GM19035 (cell line): ENCODE results near the gene EEF1AKMT2.
"Not testable (repeated sequence)": the region's sequence is repeated elsewhere in the genome, so short reads cannot be mapped to it uniquely, and the experiment has no call there.

Experiments
- ATAC-seq: cut with Tn5 transposase; IDR thresholded peaks from one replicate; pipeline ENCODE4 v1.9.1; 2021; ENCODE audit not compliant: unreplicated experiment

The EEF1AKMT2 gene

GRCh38 chr10:124756156-124756903, 35.4 kb downstream of the EEF1AKMT2 start:
- ATAC-seq: no peak

GRCh38 chr10:124755581-124755980, 36.1 kb downstream of the EEF1AKMT2 start:
- ATAC-seq: no peak

GRCh38 chr10:124754227-124754626, 37.5 kb downstream of the EEF1AKMT2 start:
- ATAC-seq: no peak

DNA sequence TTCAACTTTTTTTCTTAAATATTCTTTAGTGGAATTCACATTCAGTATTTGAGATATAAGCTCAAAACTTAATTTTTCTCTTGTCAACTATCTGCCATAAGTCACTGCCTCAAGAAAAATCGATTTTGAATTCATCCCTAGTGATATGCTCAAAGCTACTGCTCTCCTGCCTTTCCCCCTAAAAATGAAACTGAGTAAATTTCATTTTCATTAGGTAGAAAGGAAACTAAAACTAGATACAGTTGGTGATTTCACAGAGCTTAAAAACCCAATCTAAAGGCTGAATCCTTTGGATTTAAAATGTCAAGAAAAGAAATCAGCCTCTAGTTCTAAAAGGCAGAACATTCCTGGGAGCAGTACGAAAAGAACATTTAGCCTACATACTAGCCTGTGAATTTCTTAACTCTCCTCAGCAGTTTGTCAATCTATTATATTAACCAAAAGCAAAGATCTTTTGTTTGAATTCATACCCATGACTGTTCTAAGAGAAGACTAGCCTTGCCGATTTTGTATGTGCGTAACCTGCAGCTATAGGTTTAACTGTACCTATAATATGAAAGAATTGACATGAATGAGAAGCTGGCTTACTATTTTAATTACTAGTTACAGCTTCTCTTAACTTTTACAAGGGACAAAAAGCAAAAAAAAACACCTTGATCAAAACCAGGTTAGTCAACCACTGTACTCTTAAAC, 42.6 kb downstream of the EEF1AKMT2 start:
- peak; percentile 57 for ATAC-seq

DNA sequence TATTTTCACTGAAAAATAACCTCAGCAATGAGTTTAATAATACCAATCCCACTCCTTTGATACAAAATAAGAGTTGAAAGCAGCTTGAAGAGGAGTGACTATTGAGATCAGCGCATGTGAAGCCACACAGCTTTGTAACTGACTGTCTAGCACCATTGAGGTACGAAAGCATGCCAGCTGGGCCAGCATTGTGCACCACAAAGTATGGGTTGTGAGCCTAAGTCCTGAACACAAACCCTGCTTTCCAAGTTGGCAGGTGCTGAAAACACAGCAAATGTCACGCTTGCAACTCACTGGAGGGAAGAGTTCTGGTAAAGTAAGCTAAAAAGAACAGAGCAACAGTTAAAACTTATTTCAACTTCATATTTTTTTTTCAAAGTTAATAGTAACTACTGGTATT, 43.5 kb downstream of the EEF1AKMT2 start:
- no peak for ATAC-seq

- ATAC-seq: no peak
Observed at GRCh38 chr10:124747745-124748144, 43.9 kb downstream of the EEF1AKMT2 start.

DNA sequence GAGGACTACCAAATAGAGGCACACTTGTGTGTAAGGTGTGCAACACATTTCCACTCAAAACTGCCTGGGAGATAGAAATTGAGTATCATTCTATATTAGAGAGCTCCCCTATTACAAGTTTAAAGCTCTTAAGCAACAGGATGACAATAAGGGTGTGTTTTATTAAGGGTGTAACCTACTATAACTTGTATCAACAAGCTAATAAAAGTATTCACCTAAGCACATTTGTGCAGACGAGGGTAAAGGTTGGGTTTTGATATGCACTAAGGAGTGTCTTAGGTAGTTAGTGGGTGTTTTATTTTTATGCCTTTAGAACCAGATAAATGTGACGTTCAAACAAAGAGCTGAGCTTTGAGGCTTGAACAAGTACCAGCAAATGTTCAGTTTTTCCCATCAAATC, 44.7 kb downstream of the EEF1AKMT2 start:
- no peak for ATAC-seq

DNA sequence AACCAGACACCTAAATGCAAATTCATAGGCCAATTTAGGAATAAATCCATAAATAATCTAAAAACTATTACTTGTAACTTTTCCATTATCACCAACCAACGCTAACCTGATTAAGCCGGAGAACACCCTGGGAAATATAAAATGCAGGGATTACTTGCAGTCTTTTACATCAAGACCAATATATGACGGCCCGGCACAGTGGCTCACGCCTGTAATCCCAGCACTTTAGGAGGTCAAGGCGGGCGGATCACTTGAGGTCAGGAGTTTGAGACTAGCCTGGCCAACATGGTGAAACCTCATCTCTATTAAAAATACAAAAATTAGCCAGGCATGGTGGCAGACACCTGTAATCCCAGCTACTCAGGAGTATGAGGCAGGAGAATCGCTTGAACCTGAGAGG, 45.2 kb downstream of the EEF1AKMT2 start:
- ATAC-seq: not testable (repeated sequence)

GRCh38 chr10:124745673-124746072, 46.0 kb downstream of the EEF1AKMT2 start:
- no peak for ATAC-seq

DNA sequence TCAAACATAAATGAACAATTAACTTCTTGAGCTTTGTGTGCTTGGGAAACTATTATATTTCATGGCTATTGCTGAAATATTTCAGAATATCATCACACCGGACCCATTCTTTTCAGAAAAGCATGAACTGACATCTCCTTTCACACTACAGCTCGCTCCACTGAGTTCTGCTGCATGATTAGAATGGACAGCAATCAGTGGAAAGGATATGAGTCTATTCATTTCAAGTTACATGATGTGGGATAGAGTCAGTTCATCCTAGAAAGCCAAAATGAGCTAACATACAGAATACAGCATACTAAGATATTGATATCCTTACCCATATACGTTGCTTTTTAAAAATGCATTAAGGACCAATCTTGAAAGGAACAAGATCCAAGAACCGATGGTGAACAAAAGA, 46.4 kb downstream of the EEF1AKMT2 start:
- ATAC-seq: no peak

- ATAC-seq: peak; percentile 71
Observed at GRCh38 chr10:124744102-124745050, 47.3 kb downstream of the EEF1AKMT2 start, which contains the start of gene FAM53B. TSS of gene FAM53B (minus strand) at chr10:124744378. CDS start at chr10:124706713, 37,665 bp downstream.

DNA sequence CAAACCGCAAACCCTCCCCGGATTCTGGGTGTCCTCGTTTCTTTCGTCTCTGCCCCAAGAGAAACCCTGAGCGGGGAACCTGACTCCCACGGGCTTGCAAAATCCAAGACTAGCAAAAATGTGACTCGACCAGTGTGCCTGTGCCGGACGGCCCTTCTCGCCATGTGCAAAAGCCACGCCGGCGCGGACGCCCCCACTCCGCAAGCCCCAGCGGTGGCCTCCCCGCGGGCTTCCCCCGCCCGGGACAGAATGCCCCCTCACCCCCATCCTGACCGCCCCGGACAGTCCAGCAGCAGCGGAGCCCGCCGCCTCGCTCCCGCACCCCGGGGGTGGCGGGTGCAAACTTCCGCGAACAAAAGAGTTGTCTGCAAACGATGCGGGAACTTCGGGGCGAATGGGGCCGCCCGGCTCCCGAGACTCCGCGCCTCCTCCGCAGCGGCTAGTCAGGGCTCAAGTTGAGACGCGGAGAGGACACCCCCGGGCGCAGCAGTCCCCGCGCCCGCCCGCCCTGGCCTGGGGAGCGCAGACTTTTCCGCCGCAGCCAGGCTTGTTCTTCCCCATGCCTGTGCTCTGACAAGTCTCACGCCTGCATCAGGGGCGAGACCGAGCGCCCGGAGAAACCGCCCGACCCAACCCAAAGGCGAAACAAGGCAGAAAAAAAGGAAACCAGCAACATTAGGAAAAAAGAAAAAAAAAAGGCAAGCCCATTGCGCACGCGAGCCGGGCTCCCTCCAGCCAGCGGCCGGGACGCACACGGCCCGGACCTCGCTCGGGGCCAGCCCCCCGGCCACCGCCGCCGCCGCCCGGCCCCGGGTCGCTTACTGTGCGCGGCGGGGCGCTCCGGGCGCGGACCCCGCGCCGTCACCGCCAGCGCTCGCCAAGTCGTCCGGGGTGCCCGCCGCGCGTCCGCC, 48.2 kb downstream of the EEF1AKMT2 start:
- peak; percentile 31 for ATAC-seq

GRCh38 chr10:124742413-124743190, 49.1 kb downstream of the EEF1AKMT2 start:
- no peak for ATAC-seq

DNA sequence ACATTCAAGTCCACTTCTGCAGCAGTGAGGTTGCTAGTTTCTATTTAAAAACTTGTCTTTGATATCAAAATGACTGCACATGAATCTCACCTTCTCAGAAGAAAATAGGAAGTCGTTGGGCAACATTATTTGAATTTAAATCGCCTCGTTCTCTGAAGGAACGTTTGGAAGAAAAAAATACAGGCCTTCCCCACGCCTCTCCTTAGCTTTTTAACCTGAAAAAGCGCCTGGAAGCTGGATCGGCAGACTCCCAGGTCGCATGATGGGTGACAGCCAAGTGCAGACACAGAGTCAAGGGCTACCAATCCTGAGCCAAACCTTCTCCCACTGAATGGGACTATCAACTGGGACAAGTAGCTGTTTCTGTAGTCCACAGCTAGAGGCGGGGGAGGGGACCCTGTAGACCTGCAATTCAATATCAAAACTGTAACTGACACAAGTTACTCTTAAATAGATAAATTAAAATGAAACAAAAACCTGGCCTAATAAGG, 49.7 kb downstream of the EEF1AKMT2 start:
- no peak for ATAC-seq

DNA sequence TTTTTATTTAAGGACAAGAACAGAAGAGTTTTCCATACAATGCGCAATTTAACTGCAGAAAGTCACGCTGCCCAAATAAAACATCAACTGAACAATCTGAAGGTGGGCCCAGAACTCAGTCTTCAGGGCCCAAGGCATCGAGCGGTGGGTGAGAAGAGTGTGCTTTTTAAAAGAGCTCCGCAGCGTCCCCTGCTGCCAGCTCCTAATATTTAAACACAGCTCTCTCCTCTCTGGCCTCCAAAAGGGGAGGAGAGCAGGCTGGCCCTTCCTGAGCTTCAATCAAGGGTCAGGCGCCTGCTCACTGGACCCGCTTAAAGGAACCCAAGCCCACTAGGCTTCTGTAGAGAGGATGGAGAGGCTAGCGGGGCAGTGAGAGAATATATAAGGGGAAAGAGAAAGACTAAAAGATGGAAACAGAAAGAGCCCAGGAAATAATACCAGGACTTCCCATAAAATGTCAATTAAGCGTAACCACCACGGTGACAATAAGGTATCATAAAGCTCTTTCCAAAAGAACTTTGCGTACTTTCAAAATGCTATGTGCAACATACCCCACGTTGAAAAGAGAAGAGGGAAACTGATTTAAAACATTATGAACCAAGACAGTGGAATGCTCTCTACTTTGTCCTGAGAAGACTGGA, 50.3 kb downstream of the EEF1AKMT2 start:
- ATAC-seq: peak; percentile 47

DNA sequence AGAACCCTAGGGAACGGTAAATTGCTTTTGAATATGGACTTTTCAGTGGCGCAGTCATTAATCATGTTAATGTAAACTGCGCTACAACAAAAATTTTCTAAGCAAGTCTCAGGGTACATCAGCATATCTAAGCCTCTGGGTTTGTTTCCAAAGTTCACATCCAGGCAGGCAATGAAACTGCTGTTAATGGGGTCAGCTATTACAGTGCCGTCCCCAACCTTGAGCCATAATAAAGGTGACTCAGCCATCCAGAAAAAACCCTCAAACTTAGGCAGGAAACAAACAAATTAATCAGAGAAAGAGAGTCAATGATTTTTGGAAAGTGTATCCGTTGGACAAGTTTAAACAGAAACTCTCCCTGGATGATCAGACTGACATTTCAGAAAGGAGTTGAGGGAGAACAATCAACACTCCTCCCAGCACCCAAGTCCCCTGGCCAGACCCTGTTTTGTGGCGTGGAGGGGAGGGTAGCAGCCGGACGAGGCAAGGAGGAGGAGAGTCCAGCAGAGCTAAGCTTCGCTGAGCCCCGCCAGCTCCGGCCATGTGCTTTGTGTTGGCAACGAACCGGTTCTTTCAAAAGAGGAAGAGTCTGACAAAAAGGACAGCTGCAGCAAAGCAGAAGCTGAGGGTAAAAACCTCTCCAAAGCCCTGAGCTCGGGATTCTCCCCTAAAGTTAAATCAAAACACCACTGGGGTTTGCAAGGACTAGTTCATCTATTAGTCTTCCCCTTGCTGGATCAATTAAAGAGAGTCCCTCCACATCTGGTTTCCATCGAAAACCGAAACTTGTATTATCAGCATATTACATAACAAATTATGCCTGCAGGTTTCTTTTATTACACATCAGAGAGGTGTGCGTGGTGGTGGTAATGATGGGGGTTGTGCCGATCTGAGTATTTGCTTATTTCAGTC, 51.1 kb downstream of the EEF1AKMT2 start:
- no peak for ATAC-seq

DNA sequence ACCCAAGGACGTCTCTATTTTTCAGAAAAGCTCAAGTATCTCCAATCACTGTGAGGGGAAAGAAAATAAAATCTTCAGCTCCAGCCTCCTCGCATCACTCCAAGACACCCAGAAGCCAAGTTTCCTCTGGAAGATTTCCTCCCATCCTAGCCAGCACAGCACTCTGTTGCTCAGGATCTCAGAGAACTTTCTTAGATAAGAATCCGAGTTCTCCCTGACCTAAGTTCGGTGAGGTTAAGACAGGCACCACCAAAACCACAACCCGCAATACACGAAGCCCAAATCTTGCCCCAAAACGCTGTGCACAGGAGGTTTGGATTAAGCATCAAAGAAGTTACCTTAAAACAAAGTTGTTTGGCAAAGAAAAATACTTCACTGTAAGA, 51.7 kb downstream of the EEF1AKMT2 start:
- ATAC-seq: no peak
